Kidney capillary endothelial cell (primary cell): ENCODE results near the gene PRR4.

Source experiments
- DNase-seq: peaks from one replicate; pipeline ENCODE4 v3.0.0-alpha.2; 2018; ENCODE audit warnings: low spot score

Gene PRR4

GRCh38 chr12:10801741-10802140 lies 47.5 kb downstream of the PRR4 start:
- DNase-seq, result no peak
